KOPT-K1 (cell line): ENCODE measurements around the gene ANXA1.
"Not testable (repeated sequence)": the region's sequence is repeated elsewhere in the genome, so short reads cannot be mapped to it uniquely, and the experiment has no call there.

Experiments used
- H3K27ac ChIP-seq: fragments of 200-600 bp; sonication (generic); 2 replicates; pipeline ENCODE4 v1.5.1; 2016; ENCODE audit warnings: antibody characterized with exemption, mild to moderate bottlenecking, low read depth, low read length; ENCODE audit not compliant: poor library complexity, severe bottlenecking
- H3K36me3 ChIP-seq: fragments of 200-600 bp; sonication (generic); 2 replicates; pipeline ENCODE4 v1.5.1; 2017; ENCODE audit warnings: antibody characterized with exemption, mild to moderate bottlenecking, low read length, moderate library complexity; ENCODE audit not compliant: insufficient read depth
- H3K9me3 ChIP-seq: fragments of 200-600 bp; sonication (generic); 2 replicates; pipeline ENCODE4 v1.5.1; 2017; ENCODE audit warnings: antibody characterized with exemption, low read length, mild to moderate bottlenecking; ENCODE audit not compliant: insufficient read depth, poor library complexity, severe bottlenecking

ANXA1 gene, protein sequence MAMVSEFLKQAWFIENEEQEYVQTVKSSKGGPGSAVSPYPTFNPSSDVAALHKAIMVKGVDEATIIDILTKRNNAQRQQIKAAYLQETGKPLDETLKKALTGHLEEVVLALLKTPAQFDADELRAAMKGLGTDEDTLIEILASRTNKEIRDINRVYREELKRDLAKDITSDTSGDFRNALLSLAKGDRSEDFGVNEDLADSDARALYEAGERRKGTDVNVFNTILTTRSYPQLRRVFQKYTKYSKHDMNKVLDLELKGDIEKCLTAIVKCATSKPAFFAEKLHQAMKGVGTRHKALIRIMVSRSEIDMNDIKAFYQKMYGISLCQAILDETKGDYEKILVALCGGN

DNA sequence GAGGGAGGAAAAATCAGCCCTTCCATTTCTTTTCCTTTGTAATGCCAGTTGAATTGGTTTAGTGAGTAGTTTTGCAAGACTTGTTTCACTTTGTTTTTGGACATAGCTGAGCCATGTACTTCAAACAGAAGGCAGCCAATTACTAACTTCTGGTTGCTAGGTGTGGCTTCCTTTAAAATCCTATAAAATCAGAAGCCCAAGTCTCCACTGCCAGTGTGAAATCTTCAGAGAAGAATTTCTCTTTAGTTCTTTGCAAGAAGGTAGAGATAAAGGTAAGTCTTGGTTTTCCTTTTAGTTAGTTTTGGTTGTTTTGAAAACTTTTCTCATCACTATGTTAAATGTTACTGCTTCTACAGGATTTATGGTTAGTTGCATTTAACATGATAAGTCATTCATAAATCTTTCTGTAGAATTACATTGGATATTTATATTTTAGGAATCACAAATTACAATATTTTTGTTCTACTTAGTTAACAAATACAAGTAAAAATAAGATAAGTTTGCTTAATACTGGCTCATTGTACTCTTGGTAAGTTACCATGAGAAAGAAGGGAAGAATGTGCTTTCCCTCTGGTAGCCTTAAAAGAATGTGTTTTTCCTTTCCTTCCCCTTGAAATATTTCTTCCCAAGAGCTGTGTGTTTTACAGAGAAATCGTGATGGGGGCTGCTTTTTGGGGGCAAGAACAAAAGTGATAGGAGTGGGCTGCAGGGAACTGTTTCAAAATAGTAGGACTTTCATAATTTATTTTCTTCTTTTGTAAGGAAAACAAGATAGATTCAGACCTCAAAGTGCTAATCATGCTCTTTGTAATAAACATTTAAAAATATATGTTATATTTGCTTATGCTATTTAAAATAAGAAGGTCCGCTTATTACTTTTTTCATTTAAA, at the start of gene ANXA1:
Gene ANXA1 (plus strand): TSS at position 213 of the 890 bp plus-strand sequence. CDS start 6,671 bp downstream, outside the sequence.
- Histone ChIP-seq H3K9me3 (no peaks in the 10 kb centered on the region), H3K36me3 (no peaks in the 10 kb centered on the region), H3K27ac (peak within 1 kb of the TSS; percentile 9)

DNA sequence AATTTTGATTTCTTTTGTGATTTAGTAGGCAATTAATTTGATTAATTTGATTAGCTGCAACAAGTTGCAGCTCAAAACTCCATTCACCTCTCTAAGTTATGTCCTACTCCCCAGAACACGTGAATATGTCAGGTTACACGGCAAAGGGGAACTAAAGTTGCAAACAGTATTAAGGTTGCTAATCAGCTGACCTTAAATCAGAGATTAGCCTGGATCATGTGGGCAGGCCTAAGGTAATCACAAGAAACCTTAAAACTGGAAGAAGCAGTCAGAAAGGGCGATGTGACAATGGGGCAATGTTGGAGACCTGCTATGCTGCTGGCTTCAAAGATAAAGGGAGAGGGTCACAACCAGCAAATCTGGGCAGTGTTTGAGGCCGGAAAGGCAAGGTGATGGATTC, 47.3 kb upstream of the ANXA1 start:
- no peaks in the 10 kb centered on the region for H3K36me3 ChIP-seq
- no peak overlapping the region for H3K27ac ChIP-seq
- H3K9me3 ChIP-seq = no peaks in the 10 kb centered on the region

DNA sequence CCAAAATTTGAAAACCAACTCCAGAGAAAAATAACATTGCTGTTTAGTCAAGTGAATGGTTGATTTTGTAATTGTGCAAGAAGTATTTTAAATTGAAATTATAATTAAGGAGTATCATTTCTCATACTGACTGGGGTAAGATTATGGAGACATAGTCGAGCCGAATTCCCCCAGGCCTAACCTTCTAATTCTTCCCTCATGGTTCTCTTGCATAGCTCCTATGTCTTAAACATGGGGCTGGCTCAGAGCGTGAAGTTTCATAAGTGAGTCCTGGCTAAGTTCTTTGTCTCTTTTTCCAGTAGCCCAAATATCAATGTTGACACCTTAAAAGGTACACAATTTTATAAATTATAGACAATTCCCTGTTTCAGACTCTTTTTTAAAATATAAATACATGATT, 46.7 kb upstream of the ANXA1 start:
- Histone ChIP-seq H3K27ac (no peak overlapping the region), H3K9me3 (no peaks in the 10 kb centered on the region), H3K36me3 (no peaks in the 10 kb centered on the region)

DNA sequence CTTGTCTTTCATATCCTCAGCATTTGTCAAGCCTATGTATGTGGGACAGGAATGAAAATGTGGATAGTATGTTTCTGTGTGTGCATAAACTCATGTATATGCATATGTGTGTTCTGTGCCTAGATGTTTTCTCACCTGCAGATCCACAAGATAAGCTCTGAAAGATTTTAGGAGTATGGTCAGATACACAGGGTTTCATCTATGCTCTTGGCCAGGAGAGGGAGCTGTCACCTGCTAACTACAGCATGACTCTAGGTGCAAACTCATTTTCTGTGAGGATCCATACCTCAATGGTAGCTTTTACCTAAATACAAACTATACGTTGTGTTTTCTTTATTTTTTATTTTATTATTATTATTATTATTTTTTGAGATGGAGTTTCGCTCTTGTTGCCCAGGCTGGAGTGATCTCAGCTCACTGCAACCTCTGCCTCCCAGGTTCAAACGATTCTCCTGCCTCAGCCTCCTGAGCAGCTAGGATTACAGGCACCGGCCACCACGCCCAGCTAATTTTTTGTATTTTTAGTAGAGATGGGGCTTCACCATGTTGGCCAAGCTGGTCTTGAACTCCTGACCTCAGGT, 44.1 kb upstream of the ANXA1 start:
- H3K27ac ChIP-seq, H3K36me3 ChIP-seq, H3K9me3 ChIP-seq: not testable (repeated sequence)

DNA sequence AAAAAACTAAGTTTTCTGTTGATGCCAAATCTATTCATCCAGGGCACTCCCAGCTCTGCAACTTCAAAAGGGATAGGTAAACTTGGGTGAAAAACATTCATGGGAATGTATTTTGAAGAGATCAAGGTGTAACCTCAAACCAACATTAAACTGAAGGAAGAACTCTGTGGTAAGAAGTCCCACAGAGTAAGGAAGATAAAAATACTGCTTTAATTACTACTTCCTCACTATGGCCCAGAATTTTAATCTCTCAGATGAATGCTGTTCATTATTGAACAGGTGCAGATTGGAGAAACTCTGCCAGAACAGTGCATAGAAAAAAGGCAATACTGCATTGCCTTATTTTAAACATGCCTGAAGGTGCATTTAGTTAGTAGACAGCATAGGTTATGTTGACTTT, 37.6 kb upstream of the ANXA1 start:
- H3K9me3 ChIP-seq = no peaks in the 10 kb centered on the region
- H3K36me3 ChIP-seq = no peaks in the 10 kb centered on the region

DNA sequence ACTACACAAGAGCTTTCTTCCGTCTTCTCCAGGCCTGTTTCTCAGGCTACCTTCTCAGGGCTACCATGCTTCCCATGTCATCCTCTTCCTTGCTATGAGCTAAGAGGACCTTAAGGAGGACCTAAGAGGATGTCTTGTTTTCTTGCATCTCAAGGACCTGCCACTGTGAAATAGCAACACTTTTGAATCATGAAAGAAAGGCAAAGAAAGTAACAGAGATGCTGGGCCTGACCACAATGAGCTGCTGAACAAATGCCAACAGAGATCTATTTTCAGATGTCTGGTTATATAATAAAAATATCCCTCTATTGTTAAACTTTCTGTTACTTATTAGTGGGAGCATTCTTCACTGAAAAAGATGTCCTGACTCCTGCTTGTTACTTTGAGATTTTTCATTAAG, 36.7 kb upstream of the ANXA1 start:
- H3K9me3 ChIP-seq = no peaks in the 10 kb centered on the region
- H3K27ac ChIP-seq = no peak overlapping the region
- H3K36me3 ChIP-seq = no peaks in the 10 kb centered on the region

More for the DNA sequence above, 37.6 kb upstream of the ANXA1 start:
- no peak overlapping the region for H3K27ac ChIP-seq

DNA sequence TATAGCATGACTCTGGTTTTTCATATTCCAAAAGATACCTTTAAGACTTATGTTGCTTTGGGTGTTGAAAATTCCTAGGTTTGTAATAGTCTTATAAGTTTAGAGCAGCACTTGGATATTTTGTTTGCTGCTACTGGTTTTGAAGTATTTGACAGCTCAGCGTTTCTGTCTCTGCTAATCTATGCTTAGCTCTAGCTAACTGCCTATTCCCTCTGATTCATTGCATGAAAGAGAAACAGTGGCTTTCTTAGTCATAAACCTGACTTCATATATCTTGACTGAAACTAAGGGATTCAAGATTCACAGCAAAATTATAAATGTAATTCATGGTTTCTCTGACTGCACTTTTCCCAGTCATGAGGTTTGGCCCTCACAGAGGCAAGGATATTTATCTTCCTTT, 35.6 kb upstream of the ANXA1 start:
- no peaks in the 10 kb centered on the region for H3K9me3 ChIP-seq
- H3K27ac ChIP-seq = no peak overlapping the region
- no peaks in the 10 kb centered on the region for H3K36me3 ChIP-seq

DNA sequence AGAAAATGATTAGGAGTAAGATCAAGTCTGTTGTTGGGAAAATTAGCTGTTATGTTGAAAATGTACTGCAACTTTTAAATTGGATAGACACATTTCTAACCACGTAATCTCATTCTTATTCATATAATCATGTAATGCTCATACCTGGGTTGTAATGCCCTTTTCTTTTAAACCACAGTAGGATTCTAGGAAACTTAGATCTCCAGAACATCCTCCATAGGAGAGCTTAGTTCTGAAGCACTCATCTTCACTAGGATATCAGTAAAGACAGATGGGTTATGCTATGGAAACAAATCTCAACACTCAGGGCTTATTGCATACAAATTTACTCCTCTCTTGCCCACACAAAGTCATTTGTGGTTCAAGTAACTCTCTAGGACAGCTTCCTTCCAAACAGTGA, 34.8 kb upstream of the ANXA1 start:
- no peaks in the 10 kb centered on the region for H3K36me3 ChIP-seq
- H3K27ac ChIP-seq = no peak overlapping the region
- H3K9me3 ChIP-seq = no peaks in the 10 kb centered on the region

DNA sequence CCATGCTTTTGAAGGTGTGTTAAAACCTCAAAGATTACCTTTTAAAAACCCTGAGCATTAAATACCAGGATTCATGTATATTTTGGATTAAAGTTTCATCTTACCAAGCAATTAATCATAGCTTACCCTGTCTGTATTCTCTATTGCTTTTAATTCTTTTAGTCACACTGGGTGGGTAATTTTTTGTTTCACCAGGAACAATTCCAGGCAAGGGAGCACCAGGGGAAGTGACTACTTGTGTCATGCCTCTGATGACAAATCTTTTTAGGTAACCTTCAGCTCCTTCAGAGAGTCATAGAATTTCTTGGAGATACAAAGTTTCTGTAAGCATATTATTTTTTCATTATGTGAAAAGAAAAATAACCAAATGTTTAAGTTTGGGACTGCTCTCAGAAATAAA, 33.4 kb upstream of the ANXA1 start:
- H3K27ac ChIP-seq = no peak overlapping the region
- H3K36me3 ChIP-seq = no peaks in the 10 kb centered on the region
- no peaks in the 10 kb centered on the region for H3K9me3 ChIP-seq

DNA sequence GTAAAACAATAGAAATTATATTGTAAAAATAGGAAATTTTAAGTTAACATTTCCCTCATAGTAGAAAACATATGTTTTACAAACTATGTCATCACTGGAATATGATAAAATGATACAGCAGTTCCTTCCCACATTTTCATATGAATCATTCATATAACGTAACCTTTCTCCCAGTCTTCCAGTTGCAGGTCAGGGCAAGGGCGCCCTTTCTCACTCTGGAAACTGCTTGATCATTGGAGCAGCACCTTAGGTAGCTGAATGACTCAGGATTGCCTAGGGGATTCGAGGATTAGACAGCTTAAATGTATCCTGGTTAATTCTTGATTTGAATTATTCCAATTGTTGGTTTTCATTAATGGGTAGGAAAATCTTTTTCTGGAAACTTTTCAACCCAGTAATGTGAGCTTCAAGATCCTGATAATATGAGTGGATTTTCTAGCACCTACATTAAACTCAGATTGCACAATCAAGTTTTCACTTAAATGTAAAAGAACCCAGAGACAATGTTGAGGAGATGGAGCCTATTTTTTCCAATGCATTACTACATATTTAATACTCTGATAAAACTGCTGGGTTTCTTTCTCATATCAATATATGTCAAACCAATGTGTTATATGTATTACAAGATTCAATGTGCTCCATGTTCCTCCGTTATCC, 32.6 kb upstream of the ANXA1 start:
- no peaks in the 10 kb centered on the region for H3K36me3 ChIP-seq
- no peak overlapping the region for H3K27ac ChIP-seq
- H3K9me3 ChIP-seq = no peaks in the 10 kb centered on the region

DNA sequence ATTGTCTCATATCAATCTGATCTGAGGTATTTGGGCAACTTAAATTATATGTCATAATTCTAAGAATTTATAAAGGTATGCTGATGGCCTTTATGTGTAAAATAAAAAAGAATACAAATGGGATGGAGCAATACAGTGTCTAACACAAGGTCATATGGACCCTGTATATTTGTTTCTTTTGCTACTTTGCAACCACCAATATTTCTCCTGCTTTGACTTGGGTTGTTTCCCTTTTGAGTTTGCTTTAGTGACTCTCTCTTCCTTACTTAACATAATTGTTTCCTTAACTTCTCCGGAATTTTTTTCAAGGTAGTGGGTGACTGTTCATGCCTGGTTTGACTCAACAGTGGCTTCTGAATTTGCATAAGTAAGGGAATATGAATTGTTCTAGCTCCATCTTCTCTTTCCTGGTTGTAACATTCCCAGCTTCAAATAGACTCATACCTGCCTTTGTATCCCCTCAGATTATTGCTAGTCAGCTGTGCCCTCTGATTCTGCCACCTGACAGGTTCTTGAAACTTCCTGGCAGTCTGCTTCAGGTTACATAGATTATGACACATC, 30.2 kb upstream of the ANXA1 start:
- Histone ChIP-seq H3K9me3 (no peaks in the 10 kb centered on the region), H3K36me3 (no peaks in the 10 kb centered on the region), H3K27ac (no peak overlapping the region)

DNA sequence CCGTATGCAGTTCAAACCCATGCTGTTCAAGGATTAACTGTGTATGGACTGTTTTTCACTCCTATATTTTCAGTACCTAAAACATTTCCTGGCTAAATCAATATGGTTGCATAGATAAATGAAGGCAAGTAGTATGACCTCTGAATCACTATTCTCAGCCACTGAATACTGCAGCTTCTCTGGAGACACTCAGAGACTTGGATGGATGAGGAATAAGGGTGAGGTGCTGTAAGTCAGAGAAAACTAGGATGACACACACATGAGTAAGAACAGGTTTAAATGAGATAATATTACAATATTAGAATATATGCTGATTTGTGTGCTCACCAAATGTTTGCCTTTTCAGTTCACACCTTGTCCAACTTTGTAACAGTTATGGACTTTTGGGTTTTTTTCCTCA, 26.0 kb upstream of the ANXA1 start:
- Histone ChIP-seq H3K9me3 (no peaks in the 10 kb centered on the region), H3K36me3 (no peaks in the 10 kb centered on the region), H3K27ac (no peak overlapping the region)

DNA sequence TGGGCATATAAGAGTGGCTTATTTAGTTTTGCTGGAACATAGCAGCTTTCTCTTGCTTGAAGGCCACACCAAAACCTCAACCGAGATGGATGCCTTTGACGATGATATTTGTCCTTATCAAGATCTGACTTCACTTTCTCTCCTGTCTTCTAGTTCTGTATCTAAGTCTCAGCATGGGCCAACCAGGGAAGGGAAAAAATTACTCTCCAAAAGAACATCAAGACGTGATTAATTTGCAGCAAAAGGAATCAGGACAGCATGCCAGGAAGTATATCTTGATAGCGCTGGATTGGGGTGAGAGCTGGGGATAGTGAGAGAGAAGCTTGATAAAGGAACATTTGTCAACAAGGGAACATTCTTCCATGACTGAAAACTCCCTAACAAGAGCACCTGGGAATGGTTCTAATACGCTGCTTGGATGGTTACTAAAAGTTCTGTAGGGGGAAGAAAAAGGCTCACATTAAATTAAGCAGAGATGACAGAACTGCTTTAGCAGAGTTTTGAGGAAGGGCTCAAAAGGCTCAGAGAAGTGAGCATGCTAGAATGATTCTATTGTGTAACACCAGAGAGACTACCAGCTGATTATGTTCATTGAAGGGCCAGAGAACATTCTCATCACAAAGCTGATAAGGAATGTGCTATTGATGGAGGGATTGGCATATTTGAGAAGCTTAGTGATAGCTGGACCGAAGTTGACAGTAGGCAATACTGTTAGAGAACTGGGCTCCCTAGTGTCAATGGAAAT, 21.6 kb upstream of the ANXA1 start:
- Histone ChIP-seq H3K9me3 (no peaks in the 10 kb centered on the region), H3K36me3 (no peaks in the 10 kb centered on the region), H3K27ac (no peak overlapping the region)

DNA sequence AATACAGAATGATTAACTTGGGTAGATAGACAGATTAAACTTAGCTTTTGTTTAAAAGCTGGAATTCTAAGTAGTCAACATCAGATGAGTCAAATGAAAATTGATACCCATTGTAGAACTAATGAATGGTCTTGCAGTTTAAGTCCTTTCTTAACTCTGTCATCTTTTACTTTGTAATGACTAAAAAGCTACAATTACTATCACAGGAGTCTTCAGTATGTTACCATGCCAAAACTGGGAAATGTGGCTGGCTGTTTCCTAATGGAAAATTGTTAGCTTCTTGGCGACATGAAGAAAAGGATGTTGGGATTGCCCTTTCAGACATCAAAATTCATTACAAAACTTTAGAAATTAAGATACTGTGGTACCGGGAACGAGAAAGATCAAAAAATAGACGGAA, 20.2 kb upstream of the ANXA1 start:
- Histone ChIP-seq H3K9me3 (no peaks in the 10 kb centered on the region), H3K36me3 (no peaks in the 10 kb centered on the region), H3K27ac (peak overlapping the region; percentile 59)
